ENCODE results near the gene RANBP1. TPM values are rescaled to one million over a fixed set of nuclear protein-coding genes. Genes with fewer than 3 reads are reported as not detected.

RANBP1 gene
- total and polyA plus RNA-seq, 9 of the 15 experiments (the other 6 are each of a cell fraction or from before 2014, with no cell fraction given): 162 to 2,891 (median 1,289) TPM

GRCh38 chr22:20127869-20128618, 12.1 kb downstream of the RANBP1 start (continued):
- TF ChIP-seq DMBX1 (CRISPR knock-in tag; IDR thresholded peaks at IDR 0.05; ENCODE audit: borderline replicate concordance) (0 out of 2 replicates have a peak, but pooled peaks have one; percentile 60), TEAD1 (CRISPR knock-in tag; IDR thresholded peaks at IDR 0.05) (0 out of 4 replicates have a peak, but pooled peaks of 1 of the 2 experiments have one; percentile 30), NEUROD1 (IDR thresholded peaks at IDR 0.05; ENCODE audit: borderline replicate concordance, low read depth, low read length, partially characterized antibody) (no peak), SMARCC2 (IDR thresholded peaks at IDR 0.05; ENCODE audit: low read depth) (no peak), SRSF9 (IDR thresholded peaks at IDR 0.05; ENCODE audit: borderline replicate concordance, low read depth, low read length) (no peak), ATF1 (CRISPR knock-in tag; IDR thresholded peaks at IDR 0.05) (no peak), ATF1 (tag; IDR thresholded peaks at IDR 0.05) (no peak), ZNF77 (CRISPR knock-in tag; IDR thresholded peaks at IDR 0.05) (peak; percentile 51), MEF2D (tag; conservative IDR thresholded peaks at IDR 0.05; ENCODE audit: low read depth) (no peak), ZNF445 (CRISPR knock-in tag; IDR thresholded peaks at IDR 0.05; ENCODE audit: low read depth) (0 out of 2 replicates have a peak, but pooled peaks have one; percentile 2), CGGBP1 (CRISPR knock-in tag; IDR thresholded peaks at IDR 0.05) (0 out of 2 replicates have a peak, but pooled peaks have one; percentile 21), STAT5A (IDR thresholded peaks at IDR 0.05; ENCODE audit: borderline replicate concordance, low read length) (no peak), HMG20A (CRISPR knock-in tag; conservative IDR thresholded peaks at IDR 0.05) (no peak), HBP1 (CRISPR knock-in tag; IDR thresholded peaks at IDR 0.05) (no peak), ZNF696 (CRISPR knock-in tag; conservative IDR thresholded peaks at IDR 0.05) (no peak), SETDB1 (IDR thresholded peaks at IDR 0.05; ENCODE audit: low read length) (no peak), ARNT (IDR thresholded peaks at IDR 0.05) (0 out of 4 replicates have a peak, but pooled peaks of 1 of the 2 experiments have one; percentile 23), TBL1XR1 (IDR thresholded peaks at IDR 0.05; ENCODE audit: low read length in 2 of 2) (peak in 1 of 2 experiments; percentile 42; a peak in 1 of 4 replicates), ZBTB8A (IDR thresholded peaks at IDR 0.05; ENCODE audit: partially characterized antibody) (no peak), ZNF143 (CRISPR knock-in tag; IDR thresholded peaks at IDR 0.05) (no peak), PRMT5 (CRISPR knock-in tag; IDR thresholded peaks at IDR 0.05) (no peak), DNMT1 (IDR thresholded peaks at IDR 0.05) (0 out of 2 replicates have a peak, but pooled peaks have one; percentile 9), GTF2B (IDR thresholded peaks at IDR 0.05; ENCODE audit: extremely low read depth, insufficient read length) (no peak), SIX5 (IDR thresholded peaks at IDR 0.05; ENCODE audit: borderline replicate concordance in 1 of 2, insufficient read depth in 1 of 2, low read depth in 1 of 2, low read length in 2 of 2) (no peak), TCF7 (IDR thresholded peaks at IDR 0.05; ENCODE audit: borderline replicate concordance) (no peak)
- TF ChIP-seq, protein P1, sequence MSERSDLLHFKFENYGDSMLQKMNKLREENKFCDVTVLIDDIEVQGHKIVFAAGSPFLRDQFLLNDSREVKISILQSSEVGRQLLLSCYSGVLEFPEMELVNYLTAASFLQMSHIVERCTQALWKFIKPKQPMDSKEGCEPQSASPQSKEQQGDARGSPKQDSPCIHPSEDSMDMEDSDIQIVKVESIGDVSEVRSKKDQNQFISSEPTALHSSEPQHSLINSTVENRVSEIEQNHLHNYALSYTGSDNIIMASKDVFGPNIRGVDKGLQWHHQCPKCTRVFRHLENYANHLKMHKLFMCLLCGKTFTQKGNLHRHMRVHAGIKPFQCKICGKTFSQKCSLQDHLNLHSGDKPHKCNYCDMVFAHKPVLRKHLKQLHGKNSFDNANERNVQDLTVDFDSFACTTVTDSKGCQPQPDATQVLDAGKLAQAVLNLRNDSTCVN (CRISPR knock-in tag; IDR thresholded peaks at IDR 0.05): no peak

Measured in K562 (cell line).